HFFc6 (cell line): ENCODE data around the gene C9orf78. TPM values are rescaled to one million over a fixed set of nuclear protein-coding genes. Genes with fewer than 3 reads are reported as not detected.

Experiments
- DNase-seq: peaks from one replicate; pipeline ENCODE4 v3.0.0-alpha.2; 2018
- H3K27ac Mint-ChIP-seq: 2 replicates; pipeline ENCODE4 v1.8.0; 2020; ENCODE audit warnings: mild to moderate bottlenecking, mixed read lengths
- H3K27me3 Mint-ChIP-seq: 2 replicates; pipeline ENCODE4 v1.8.0; 2021; ENCODE audit warnings: mild to moderate bottlenecking, moderate library complexity, mixed read lengths; ENCODE audit not compliant: insufficient read depth
- H3K36me3 Mint-ChIP-seq: 2 replicates; pipeline ENCODE4 v1.8.0; 2021; ENCODE audit warnings: low read depth, mixed read lengths
- H3K4me1 Mint-ChIP-seq: 2 replicates; pipeline ENCODE4 v1.8.0; 2020; ENCODE audit warnings: low read depth, mixed read lengths
- H3K4me3 Mint-ChIP-seq: 2 replicates; pipeline ENCODE4 v1.8.0; 2020; ENCODE audit warnings: mild to moderate bottlenecking, moderate library complexity, mixed read lengths
- H3K9me3 Mint-ChIP-seq: 2 replicates; pipeline ENCODE4 v1.8.0; 2020; ENCODE audit warnings: mild to moderate bottlenecking, mixed read lengths
- CTCF ChIP-seq: fragments of 200-600 bp; sonication (generic); IDR thresholded peaks from 2 replicates; pipeline ENCODE4 v1.5.0; 2021; ENCODE audit warnings: antibody characterized with exemption, mild to moderate bottlenecking
- total RNA-seq, 6 experiments: library from RNA; stranded (reverse); fragmentation: NEBNext Ultra II Directional; extraction: Animal tissue kit (Norgen Biotek cat#: 25700); gene quantifications; 2 replicates in 1 of 6; 3 replicates in 5 of 6; pipeline ENCODE4 v1.2.3, GENCODE V29; 2021

Gene C9orf78
- total RNA-seq, 6 experiments from 2014 or later = 42.8 to 52.7 (median 48.5) TPM

GRCh38 chr9:129868872-129869486 is 33.9 kb upstream of the C9orf78 start:
- Mint-ChIP-seq H3K36me3 (peaks cover 7% of the 10 kb centered on the region; the same call in 1 of the 2 replicates), H3K4me1 (no peaks in the 10 kb centered on the region), H3K4me3 (no peak overlapping the region), H3K27ac (no peak overlapping the region), H3K9me3 (no peaks in the 10 kb centered on the region), H3K27me3 (no peaks in the 10 kb centered on the region)
- TF ChIP-seq CTCF = no peak
- DNase-seq = no peak

- peaks cover 4% of the 10 kb centered on the region for H3K4me1 Mint-ChIP-seq
- H3K4me3 Mint-ChIP-seq = no peak overlapping the region
- no peak overlapping the region for H3K27ac Mint-ChIP-seq
- peaks cover 10% of the 10 kb centered on the region for H3K36me3 Mint-ChIP-seq
- TF ChIP-seq CTCF = no peak
- DNase-seq = no peak
- no peaks in the 10 kb centered on the region for H3K27me3 Mint-ChIP-seq
- H3K9me3 Mint-ChIP-seq = no peaks in the 10 kb centered on the region
These were observed 33.2 kb upstream of the C9orf78 start for GRCh38 chr9:129868023-129868871.

- TF ChIP-seq CTCF = no peak
- H3K4me3 Mint-ChIP-seq = no peak overlapping the region
- H3K4me1 Mint-ChIP-seq = peaks cover 7% of the 10 kb centered on the region
- H3K27me3 Mint-ChIP-seq = no peaks in the 10 kb centered on the region
- H3K27ac Mint-ChIP-seq = no peak overlapping the region
- DNase-seq = no peak
- H3K9me3 Mint-ChIP-seq = no peaks in the 10 kb centered on the region
- H3K36me3 Mint-ChIP-seq = peaks cover 10% of the 10 kb centered on the region
These were observed 32.3 kb upstream of the C9orf78 start for GRCh38 chr9:129867136-129868022.

- Mint-ChIP-seq H3K4me1 (peaks cover 7% of the 10 kb centered on the region), H3K9me3 (no peaks in the 10 kb centered on the region), H3K36me3 (peaks cover 16% of the 10 kb centered on the region), H3K4me3 (no peak overlapping the region), H3K27ac (no peak overlapping the region; the same call in 1 of the 2 replicates), H3K27me3 (0 out of 2 replicates have a peak, but pooled peaks cover under 1% of the 10 kb centered on the region)
- TF ChIP-seq CTCF = no peak
- DNase-seq = no peak
These were observed 31.5 kb upstream of the C9orf78 start for GRCh38 chr9:129866394-129867135.
